Measurements from ENCODE around the gene MKNK2. TPM values are rescaled to one million over a fixed set of nuclear protein-coding genes. Genes with fewer than 3 reads are reported as not detected.

Gene MKNK2
- total and polyA plus RNA-seq, 10 of the 15 experiments (the other 5 are each of a cell fraction or from before 2014, with no cell fraction given): 9.6 to 365 (median 69.9) TPM

GRCh38 chr19:2064395-2064787 lies 13.3 kb upstream of the MKNK2 start (continued):
- TF ChIP-seq, protein P1, sequence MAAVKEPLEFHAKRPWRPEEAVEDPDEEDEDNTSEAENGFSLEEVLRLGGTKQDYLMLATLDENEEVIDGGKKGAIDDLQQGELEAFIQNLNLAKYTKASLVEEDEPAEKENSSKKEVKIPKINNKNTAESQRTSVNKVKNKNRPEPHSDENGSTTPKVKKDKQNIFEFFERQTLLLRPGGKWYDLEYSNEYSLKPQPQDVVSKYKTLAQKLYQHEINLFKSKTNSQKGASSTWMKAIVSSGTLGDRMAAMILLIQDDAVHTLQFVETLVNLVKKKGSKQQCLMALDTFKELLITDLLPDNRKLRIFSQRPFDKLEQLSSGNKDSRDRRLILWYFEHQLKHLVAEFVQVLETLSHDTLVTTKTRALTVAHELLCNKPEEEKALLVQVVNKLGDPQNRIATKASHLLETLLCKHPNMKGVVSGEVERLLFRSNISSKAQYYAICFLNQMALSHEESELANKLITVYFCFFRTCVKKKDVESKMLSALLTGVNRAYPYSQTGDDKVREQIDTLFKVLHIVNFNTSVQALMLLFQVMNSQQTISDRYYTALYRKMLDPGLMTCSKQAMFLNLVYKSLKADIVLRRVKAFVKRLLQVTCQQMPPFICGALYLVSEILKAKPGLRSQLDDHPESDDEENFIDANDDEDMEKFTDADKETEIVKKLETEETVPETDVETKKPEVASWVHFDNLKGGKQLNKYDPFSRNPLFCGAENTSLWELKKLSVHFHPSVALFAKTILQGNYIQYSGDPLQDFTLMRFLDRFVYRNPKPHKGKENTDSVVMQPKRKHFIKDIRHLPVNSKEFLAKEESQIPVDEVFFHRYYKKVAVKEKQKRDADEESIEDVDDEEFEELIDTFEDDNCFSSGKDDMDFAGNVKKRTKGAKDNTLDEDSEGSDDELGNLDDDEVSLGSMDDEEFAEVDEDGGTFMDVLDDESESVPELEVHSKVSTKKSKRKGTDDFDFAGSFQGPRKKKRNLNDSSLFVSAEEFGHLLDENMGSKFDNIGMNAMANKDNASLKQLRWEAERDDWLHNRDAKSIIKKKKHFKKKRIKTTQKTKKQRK (IDR thresholded peaks at IDR 0.05; ENCODE audit: low read depth, low read length): no peak
- TF ChIP-seq ATF7 (IDR thresholded peaks at IDR 0.05; ENCODE audit: low read depth) (no peak), HDGF (IDR thresholded peaks at IDR 0.05) (no peak), CHD4 (IDR thresholded peaks at IDR 0.05) (no peak), TCF12 (IDR thresholded peaks at IDR 0.05; ENCODE audit: low read depth, low read length) (no peak), JUNB (IDR thresholded peaks at IDR 0.05) (no peak), CBFB (IDR thresholded peaks at IDR 0.05; ENCODE audit: low read depth) (no peak), EGR1 (IDR thresholded peaks at IDR 0.05; ENCODE audit: borderline replicate concordance in 1 of 2, low read depth in 2 of 2, low read length in 2 of 2) (no peak), ZNF274 (IDR thresholded peaks at IDR 0.05; ENCODE audit: insufficient read depth, insufficient read length) (no peak), GABPA (IDR thresholded peaks at IDR 0.05; ENCODE audit: low read depth) (no peak)

DNA sequence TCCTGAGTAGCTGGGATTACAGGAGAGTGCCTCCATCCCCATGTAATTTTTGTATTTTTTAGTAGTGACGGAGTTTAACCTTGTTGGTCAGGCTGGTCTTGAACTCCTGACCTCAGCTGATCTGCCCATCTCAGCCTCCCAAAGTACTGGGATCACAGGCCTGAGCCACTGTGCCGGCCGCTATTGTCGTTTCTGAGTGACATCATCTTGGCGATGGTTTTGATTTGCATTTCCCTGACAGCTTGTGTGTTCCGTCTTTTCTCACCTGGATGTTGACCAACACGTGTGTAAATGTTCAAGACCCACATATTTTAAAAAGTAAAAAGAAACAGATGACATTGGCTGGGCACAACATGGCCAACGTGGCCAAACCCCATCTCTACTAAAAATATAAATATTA lies 12.8 kb upstream of the MKNK2 start:
- H3K79me2 ChIP-seq (ENCODE audit: control insufficient read depth, insufficient read depth, low read length): peaks cover 14% of the 10 kb centered on the region
- in situ Hi-C loops (cut with MboI) (no loop called here), intact Hi-C loops (cut with micrococcal nuclease; ENCODE audit: unreplicated experiment) (loop anchor here (5.0 kb wide), 1 partner anchor 47 kb away; the partner anchor contains the start of gene BTBD2)
- no peak overlapping the region for H3K9ac ChIP-seq (ENCODE audit: control insufficient read depth, insufficient read depth, low read length)
- no peaks in the 10 kb centered on the region for H4K20me1 ChIP-seq (ENCODE audit: control insufficient read depth, insufficient read depth)
- POLR2A ChIA-PET: interaction anchor here (0.8 kb wide), 1 partner anchor 16 kb away, joined by 3 read pairs; no protein-coding TSS in a partner anchor
- no peaks in the 10 kb centered on the region for H3K36me3 ChIP-seq (ENCODE audit: control insufficient read depth in 2 of 2, insufficient read depth in 2 of 2, low read length in 1 of 2)
- CTCF ChIA-PET: interaction anchor here (1.2 to 2.1 kb wide), 3 partner anchors 12 to 17 kb away, joined by 3 to 5 read pairs (median 5); no protein-coding TSS in a partner anchor
- no peaks in the 10 kb centered on the region for H3K27me3 ChIP-seq (replicated peaks in 1 of 2; ENCODE audit: control insufficient read depth in 2 of 2, insufficient read depth in 2 of 2, low read length in 1 of 2)
- TF ChIP-seq RELB (IDR thresholded peaks at IDR 0.05; ENCODE audit: low read depth) (no peak), RUNX3 (IDR thresholded peaks at IDR 0.05; ENCODE audit: low read length) (no peak), DPF2 (IDR thresholded peaks at IDR 0.05) (no peak), SIX5 (IDR thresholded peaks at IDR 0.05; ENCODE audit: low read depth, low read length, severe bottlenecking) (no peak)
- SMC1A ChIA-PET (ENCODE audit: uncharacterized antibody, unreplicated experiment): interaction anchor here (1.2 to 1.4 kb wide), 3 partner anchors 9 to 45 kb away, joined by 3 to 5 read pairs (median 3); no protein-coding TSS in a partner anchor
- no peaks in the 10 kb centered on the region for H3K9me3 ChIP-seq (replicated peaks; ENCODE audit: control insufficient read depth, insufficient read depth, low read length)
- 26% methylated on average over 8 of the region's 8 CpGs for WGBS (ENCODE audit: insufficient coverage, insufficient replicate concordance, low lambda C conversion rate, missing lambda C conversion rate)
- H3K4me2 ChIP-seq (ENCODE audit: control insufficient read depth, insufficient read depth): no peak overlapping the region
- no peak overlapping the region for H3K4me3 ChIP-seq
- RAD21 ChIA-PET (ENCODE audit: unreplicated experiment): interaction anchor here (1.5 kb wide), 1 partner anchor 12 kb away, joined by 4 read pairs; no protein-coding TSS in a partner anchor
- no TSS peak for BruUV-seq (replicated peaks)
- no peak overlapping the region for H3K27ac ChIP-seq (ENCODE audit: control insufficient read depth, insufficient read depth)
- no peak for DNase-seq (ENCODE audit: low read depth, low spot score)
- no peak overlapping the region for H2AFZ ChIP-seq (ENCODE audit: control insufficient read depth, low read depth, low read length)
- peaks cover 17% of the 10 kb centered on the region for H3K4me1 ChIP-seq (ENCODE audit: control insufficient read depth, insufficient read depth, low read length)
- ATAC-seq: no peak
- no peak for FAIRE-seq
